Glomerular endothelial cell (primary cell): ENCODE data around the gene SHLD1. TPM values are rescaled to one million over a fixed set of nuclear protein-coding genes. Genes with fewer than 3 reads are reported as not detected.
"Not testable (repeated sequence)": the region's sequence is repeated elsewhere in the genome, so short reads cannot be mapped to it uniquely, and the experiment has no call there.

ENCODE experiments used
- DNase-seq: peaks from one replicate; pipeline ENCODE4 v3.0.0-alpha.2; 2011; ENCODE audit warnings: low read depth, low spot score; ENCODE audit errors: extremely low read depth
- total RNA-seq: library from RNA; depleted of rRNA; stranded (reverse); fragments of >200 nt; gene quantifications from 2 replicates; pipeline ENCODE4 v1.2.3, GENCODE V29; 2015

The SHLD1 gene
- total RNA-seq, 1 donor from 2014 or later: 2.7 TPM

DNA sequence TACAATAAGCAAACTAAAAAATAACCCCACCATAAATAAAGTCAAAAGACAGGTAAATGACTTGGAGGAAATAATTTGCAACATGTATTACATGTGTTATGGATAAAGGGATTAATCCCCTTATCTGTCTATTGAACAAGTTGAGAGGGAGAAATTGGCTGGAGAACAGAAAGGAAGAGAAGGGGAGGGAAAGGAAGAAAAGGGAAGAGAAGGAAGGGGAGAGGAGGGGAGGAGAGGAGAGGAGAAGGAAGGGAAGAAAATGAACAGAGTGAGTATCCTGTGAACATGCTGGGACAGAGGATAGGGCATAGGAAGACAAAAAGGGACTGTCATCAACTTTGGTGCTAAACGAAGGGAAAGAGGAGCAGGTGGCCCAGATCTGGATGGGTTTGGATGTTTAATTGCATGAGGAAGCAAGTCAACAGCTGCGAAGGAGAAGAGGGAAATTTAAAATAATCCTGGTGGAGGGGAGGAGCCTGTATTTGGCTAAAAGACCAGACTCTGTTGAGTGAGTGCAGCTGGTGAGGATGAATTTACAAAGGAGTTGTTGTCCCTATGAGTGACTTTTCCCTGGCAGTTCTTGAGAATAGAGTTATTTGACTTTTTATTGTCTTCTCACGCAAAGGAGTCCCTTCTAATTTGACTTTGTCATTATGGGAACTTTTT lies 14.2 kb upstream of the SHLD1 start:
- DNase-seq: no peak

DNA sequence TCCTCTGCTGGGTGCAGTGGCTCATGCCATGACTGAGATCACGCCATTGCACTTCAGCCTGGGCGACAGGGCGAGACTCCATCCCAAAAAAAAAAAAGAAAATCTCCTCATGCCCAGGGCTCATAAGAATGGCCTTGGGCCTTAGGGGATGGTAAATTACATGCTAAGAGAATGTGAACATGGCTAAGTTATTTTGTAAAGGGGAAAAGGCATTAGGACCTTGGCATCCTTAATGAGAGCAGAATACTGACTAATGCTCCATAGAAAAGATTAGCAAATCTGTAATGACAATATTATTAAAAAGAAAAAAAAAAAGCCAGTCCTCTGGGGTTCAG lies 12.6 kb upstream of the SHLD1 start:
- DNase-seq: no peak

DNA sequence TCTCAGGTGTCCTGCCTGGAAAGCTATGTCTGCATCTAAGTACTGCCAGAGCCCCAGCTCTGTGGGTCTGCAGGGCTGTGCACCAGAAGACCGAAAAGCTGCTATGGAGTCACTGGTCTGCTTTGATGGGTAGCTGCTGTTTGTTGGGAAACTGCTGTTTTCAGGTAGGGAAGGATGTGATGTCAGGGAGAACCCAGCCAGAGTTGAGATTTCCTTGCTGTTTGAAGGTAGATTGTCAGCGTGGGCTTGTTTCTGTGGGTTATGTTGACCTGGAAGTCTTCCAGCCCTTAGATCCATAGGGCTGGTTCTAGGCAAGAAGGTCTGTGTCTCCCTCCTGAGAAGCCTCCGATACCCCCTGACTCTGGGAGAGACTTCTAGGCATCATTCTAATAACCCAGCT lies 12.2 kb upstream of the SHLD1 start:
- no peak for DNase-seq

DNA sequence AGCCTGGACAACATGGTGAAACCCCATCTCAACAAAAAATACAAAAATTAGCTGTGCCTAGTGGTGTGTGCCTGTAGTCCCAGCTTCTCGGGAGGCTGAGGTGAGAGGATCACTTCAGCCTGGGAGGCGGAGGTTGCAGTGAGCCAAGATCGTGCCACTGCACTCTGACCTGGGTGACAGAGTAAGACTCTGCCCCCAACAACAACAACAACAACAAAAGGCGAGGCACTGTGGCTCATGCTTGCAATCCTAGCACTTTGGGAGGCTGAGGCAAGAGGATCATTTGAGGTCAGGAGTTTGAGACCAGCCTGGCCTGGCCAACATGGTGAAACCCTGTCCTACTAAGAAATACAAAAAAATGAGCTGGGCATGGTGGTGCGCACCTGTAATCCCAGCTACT lies 9.6 kb upstream of the SHLD1 start:
- DNase-seq: not testable (repeated sequence)

DNA sequence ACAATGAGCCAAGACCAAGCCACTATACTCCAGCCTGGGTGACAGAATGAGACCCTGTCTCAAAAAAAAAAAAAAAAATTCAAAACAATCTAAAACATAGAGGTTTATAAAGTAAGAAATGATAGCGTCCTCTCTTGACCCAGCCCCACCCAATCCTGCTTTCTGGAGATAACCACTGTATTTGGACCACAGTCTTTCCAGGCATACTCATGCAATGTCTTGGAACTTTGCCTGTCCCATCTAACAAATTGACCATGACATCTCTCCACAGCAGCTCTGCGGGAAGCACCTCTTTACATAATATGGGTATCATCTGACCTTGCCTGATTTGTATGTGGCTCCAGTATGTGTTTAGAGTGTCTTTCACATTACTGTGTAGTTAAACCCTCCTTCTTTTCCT lies 9.1 kb upstream of the SHLD1 start:
- no peak for DNase-seq

DNA sequence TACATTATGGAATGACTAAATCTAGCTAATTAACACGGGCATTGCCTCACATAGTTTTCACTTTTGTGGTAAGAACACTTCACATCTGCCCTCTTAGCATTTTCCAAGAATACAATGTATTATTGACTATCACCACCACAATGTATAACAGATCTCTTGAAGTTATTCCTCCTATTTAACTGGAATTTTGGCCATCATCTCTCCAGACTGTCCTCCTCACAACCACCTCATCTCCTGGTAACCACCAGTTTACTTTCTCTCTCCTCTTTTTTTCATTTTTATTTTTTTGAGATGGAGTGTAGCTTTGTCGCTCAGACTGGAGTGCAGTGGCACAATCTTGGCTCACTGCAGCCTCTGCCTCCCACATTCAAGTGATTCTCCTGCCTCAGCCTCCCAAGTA lies 8.2 kb upstream of the SHLD1 start:
- DNase-seq: no peak

DNA sequence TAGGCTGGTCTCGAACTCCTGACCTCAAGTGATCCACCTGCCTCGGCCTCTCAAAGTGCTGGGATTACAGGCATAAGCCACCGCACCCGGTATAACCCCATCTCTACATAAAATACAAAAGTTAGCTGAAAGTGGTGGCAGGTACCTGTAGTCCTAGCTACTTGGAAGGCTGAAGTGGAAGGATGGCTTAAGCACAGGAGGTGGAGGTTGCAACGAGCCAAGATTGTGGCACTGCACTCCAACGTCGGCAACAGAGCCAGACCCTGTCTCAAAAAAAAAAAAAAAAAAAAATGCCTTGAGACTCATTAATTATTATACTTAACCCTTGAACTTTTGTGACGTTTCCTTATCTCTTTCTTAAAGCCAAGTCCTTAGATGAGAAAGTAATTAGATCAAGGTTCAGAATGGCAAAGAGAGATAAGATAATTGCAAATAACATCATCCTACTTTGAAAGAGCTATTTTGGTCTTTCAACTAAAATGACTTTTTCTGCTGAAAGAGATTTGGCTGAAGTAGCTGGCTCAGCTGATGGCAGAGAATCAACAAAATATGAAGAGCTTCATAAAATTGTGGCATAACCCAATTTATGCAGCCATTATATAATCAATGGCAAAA lies 4.7 kb upstream of the SHLD1 start:
- DNase-seq: no peak

DNA sequence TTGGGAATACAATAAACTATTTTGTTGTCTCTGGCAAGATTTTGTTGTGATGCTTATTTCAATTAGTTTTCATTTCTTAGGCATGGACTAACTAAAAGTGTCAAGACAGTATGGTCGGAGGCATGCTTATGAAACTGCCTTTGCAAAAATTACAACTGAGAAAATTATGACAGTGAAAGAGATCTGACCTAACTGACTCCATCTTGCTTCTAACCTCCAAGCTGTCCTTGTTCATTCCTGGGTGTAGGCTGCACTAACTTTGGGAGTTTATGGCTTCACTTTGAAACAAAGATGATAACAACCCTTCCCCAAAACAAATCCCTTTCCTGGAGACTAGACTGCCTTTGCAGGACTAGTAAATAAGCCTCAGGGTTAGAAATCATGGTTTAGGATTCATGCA lies 4.1 kb upstream of the SHLD1 start:
- no peak for DNase-seq

DNA sequence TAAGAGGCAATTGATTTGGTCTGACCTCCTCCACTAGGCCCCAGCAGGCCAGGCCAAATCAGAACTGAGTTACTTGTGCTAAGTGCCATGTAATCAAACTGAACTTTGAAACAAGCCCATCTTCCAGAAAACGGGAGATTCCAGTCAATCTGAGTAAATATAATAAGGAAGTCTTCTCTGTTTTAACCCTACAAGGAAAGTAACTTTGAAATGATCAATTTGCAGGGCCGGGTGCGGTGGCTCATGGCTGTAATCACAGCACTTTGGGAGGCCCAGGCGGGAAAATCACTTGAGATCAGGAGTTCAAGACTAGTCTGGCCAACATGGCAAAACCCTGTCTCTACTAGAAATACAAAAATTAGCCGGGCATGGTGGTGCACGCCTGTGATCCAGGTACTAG lies 2.0 kb upstream of the SHLD1 start:
- no peak for DNase-seq

DNA sequence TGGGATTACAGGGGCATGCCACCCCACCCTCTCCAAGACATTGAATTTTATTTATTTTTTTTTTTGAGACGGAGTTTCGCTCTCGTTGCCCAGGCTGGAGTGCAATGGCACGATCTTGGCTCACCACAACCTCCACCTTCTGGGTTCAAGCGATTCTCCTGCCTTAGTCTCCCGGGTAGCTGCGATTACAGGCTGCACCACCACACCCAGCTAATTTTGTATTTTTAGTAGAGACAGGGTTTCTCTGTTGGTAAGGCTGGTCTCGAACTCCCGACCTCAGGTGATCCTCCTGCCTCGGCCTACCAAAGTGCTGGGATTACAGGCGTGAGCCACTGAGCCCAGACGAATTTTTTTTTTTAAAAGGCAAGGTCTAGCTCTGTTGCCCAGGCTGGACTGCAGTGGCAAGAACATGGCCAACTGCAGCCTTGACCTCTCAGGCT lies 669 bp upstream of the SHLD1 start:
- DNase-seq: not testable (repeated sequence)

DNA sequence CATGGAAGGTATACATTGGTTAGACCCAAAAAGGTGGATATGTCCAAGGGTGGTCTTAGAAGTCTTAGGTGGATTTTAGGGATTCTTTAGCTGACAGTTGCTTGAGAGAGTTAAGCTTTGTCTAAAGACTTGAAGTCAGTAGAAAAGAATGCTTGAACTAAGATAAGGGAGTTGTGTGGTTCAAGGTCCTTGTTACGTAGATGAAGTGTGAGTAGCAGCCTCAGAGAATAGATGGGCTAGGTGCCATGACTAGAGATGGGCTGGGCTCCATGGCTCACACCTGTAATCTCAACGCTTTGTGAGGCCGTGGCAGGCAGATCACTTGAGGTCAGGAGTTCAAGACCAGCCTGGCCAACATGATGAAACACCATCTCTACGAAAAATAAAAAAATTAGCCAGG lies 1.7 kb downstream of the SHLD1 start:
- DNase-seq: no peak

DNA sequence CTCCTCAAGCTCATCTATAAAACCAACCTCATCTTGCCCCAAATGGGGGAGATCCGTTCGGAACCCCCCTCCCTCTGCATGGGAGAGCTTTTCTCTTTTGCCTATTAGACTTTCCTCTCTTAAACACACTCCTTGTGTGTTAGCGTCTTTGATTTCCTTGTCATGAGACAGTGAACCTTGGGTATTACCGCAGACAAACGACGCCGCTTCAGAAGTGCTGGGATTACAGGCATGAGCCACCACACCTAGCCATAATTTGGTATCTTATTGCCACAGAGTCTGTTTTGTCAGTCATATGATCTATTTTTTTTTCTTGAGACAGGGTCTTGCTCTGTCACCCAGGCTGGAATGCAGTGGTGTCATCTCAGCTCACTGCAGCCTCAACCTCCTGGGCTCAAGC lies 3.6 kb downstream of the SHLD1 start:
- no peak for DNase-seq

DNA sequence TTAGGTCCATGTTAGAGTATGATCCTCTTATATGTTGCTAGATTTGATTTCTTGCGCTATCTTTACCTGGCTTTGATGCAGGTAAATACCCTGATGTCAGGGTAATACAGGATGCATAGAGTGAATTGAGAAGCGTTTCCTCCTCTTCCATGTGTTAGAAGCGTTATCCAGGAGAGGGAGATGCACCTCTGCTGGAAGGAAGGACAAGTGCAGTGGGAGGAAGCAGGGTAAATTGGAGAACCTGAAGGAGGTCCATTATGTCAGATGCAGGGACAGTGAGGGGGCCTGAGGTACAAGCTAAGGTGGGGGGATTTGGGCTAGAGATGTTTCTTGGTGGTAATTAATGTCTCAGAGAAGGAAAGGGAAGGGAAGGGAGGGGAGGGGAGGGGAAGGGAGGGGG lies 7.7 kb downstream of the SHLD1 start:
- DNase-seq: no peak

DNA sequence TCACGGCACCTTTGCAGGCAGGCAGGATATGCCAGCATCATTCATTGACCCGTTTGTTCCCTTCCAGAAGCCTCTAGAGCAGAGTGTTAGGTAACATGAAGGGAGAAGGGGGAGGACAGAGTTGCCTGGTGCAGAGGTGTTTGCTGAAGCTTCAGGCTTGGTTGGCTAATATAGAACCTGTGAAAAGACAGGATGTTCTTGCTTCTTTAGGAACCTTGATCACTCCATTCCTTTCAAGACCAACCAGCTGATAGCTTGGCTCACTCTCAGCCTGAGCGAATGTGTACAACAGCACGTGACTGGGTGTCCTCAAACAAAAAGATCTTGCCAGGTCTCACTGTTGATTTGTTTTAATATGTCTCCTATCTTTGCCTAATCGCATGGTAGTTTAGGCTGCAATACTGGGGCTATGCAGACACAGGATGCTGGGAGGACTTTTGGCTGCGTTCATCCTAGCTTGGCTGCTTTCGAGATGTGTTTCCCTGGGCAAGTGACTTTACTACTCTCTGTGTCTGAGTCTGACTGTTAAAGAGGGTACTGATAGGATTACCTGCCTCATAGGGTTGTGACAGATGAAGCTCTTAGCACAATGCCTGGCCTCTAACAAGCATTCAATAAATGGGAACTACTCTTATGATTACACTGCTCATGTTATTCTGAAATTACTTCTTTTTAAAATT lies 16.0 kb downstream of the SHLD1 start:
- no peak for DNase-seq

DNA sequence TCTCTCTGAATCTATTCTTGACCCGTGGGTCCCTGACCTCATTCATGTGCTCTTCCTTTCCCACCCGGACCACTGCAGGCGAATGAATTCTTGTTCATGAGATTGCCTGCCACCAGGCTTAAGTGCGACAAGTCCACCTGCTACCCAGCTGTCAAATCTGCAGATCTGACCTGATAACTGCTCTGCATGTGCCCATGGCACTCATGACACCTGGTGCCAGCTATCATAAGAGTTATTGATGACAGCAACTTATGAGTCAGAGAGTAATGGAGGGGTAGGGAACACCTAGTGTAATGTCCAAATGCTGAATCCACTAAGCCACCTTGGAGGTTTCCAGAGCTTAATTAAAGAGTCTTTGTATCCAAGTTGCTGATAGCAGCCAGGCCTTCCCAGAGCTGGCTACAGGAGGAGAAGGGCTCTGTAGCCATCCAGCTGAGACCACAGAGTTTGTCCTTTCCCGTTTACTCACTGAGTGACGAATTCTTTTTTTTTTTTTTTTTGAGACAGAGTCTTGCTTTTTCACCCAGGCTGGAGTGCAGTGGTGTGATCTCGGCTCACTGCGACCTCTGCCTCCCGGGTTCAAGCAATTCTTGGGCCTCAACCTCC lies 17.4 kb downstream of the SHLD1 start:
- no peak for DNase-seq

DNA sequence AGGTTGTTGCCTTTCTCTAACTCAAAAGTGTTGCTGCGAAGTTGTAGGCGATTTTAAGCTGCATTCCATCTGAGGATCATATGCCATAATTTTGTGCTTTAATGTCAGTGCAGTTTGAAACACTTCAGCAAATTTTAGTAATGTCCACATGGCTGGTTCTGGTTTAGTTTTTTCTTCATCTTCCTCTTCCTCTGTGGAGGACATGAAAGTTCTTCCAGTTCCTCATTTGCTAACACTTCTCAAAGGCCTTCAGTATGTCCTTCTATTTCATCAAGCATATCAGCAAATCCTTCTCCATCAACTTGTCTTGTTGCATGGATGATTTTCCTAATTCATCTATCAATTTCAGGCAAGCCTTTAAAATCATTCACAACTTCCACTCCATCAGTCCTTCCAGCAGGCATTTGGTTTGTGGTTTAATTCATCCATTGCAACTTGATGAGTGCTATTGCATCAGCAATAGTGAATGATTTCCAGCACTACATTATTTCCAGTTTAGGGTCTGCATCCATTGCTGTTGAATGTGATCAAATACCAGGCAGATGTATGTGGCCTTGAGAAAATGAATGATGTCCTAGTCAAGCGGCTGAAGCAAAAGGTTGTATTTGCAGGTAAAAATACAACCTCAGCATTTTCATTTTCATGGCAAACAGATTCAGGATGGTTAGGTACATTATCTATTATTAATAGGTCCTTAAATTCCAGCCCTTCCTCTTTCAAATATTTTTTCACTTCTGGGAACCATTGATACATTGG lies 20.2 kb downstream of the SHLD1 start:
- no peak for DNase-seq

DNA sequence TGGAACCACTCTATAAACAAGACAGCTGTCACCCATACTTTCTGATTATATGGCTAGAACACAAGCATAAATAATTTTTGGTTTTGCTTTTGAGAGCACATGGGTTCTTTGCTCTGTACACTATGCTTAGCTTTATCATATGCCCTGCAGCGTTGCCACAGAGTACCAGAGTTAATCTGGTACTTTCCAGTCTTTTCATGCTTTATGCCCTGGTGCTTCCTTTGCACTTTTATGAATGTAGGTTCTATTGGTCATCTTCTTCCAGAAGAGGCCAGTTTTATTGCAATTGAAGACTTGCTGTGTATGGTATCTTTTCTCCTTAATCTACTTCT lies 20.8 kb downstream of the SHLD1 start:
- no peak for DNase-seq

DNA sequence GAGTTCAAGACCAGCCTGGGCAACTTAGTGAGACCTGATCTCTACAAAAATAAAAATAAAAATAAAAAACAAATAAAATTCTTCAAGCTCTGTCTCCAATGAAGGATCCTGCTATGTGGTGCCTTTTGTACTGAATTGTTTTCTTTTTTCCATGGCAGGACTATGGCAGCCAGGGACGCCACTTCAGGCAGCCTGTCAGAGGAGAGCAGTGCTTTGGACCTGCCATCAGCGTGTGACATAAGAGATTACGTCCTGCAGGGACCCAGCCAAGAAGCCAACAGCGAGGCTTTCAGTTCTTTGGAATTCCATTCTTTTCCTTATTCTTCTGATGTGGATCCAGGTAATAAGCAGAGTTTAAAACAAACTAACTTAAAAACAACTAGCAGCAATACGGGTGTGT lies 22.5 kb downstream of the SHLD1 start:
- DNase-seq: no peak

DNA sequence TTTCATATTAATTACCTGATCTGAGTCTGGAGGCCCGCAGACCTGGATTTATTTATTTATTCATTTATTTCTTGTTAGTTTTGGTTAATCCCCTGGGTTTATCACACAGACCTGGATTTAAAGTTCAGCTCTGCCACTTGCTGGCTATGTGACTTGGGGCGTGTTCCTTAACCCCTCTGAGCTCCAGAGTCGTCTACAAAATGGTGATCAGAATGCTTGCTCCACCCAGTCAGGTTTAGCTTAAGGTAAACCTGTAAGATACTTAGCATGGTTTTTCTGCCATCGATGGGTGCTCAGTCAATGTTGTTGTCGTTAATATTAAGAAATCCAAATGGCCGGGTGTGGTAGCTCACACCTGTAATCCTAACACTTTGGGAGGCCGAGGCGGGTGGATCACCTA lies 23.4 kb downstream of the SHLD1 start:
- no peak for DNase-seq

DNA sequence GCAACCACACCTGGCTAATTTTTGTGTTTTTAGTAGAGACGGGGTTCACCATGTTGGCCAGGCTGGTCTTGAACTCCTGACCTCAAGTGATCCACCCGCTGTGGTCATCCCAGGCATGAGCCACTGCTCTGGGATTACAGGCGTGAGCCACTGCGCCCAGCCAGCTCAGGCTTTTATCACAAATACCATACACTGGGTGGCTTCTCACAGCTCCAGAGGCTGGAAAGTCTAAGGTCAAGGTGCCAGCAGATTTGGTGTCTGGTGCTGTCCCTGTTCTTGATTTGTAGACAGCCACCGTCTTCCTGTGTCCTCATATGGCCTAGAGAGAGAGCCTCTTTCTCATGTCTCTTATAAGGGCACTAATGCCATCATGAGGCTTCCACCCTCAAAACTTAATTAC lies 25.9 kb downstream of the SHLD1 start:
- DNase-seq: no peak

DNA sequence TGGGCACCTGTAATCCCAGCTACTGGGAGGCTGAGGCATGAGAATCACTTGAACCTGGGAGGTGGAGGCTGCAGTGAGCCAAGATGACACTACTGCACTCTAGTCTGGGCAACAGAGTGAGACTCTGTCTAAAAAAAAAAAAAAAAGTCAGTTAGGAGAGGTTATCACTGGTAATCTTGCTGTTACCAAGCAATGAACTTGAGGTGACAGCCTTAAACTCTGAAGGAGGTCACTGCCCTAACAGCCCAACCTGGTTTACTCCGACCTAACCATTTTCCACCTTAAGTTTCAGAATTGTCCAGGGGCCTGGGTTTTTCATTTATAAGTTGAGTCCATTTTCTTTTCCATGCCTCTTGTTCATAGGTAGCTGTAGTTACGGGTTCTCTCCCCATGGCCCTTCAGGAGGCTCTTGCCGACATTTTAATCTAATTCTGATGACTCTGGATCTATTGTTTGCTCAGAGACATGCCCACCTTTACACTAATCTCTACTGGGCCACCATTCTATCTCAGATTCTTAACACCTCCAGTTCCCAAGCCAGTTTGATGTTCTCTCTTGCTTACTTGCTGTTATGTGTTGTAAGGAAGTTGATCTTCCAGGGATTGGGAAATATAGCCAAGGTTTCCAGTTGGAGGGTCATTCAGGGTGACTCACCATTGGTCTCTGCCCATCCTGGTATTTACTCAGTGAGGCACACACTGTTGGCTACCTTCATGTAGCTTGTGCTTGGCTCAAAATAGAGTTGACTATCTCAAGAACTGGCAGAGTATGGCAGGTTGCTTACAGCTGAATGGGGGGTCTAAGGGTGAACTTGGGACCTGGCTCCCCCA lies 29.1 kb downstream of the SHLD1 start:
- DNase-seq: no peak
